HG03025 (cell line): ENCODE data around the gene NPAS3.

Experiments used
- ATAC-seq: cut with Tn5 transposase; IDR thresholded peaks from one replicate; pipeline ENCODE4 v1.9.1; 2021; ENCODE audit warnings: mild to moderate bottlenecking, moderate library complexity; ENCODE audit not compliant: unreplicated experiment, low FRiP score

The NPAS3 gene

GRCh38 chr14:33009673-33010072 is 71.0 kb downstream of the NPAS3 start:
- no peak for ATAC-seq

GRCh38 chr14:33010495-33010894 is 71.8 kb downstream of the NPAS3 start:
- ATAC-seq, result no peak

DNA sequence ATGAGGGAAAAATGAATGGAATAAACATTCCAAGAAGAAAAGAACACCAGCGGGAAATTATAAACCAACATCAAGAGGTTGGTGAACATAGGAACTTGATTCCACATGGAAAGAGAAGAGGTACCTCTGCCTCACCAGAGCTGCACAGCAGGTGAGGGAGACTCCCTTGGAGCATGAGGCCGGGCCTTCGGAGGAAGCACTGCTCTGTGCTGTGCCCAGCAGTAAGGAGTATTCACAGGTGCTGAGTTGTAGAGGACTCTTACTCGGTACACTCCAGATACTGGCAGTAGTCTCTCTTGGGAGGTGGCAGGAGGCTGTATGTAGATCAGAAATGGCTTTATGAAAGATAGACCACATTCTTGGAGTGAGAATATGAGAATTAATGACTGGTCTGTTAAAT is 76.0 kb downstream of the NPAS3 start:
- ATAC-seq, result no peak

DNA sequence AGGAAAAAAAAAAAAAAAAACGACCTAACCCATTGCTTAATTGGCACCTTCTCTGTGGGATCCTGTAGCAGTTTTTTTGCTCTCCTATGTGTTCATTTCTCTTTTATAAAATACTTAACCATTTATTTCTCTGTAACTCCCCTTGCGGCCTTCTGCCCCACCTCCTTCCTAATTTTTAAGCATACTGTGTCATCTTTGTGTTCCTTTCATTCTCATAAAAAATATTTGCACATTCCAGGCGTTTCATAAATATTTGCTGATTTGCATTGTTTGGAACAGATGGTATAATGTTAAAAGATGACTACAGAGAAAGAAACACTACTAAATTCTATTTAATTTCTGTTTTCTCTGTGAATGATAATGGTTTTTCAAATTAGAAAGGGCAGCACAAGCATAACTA is 77.9 kb downstream of the NPAS3 start:
- ATAC-seq, result no peak

- no peak for ATAC-seq
These were observed 78.3 kb downstream of the NPAS3 start for GRCh38 chr14:33017016-33017415.

- ATAC-seq, result no peak
These were observed 80.7 kb downstream of the NPAS3 start for GRCh38 chr14:33019346-33019745.

DNA sequence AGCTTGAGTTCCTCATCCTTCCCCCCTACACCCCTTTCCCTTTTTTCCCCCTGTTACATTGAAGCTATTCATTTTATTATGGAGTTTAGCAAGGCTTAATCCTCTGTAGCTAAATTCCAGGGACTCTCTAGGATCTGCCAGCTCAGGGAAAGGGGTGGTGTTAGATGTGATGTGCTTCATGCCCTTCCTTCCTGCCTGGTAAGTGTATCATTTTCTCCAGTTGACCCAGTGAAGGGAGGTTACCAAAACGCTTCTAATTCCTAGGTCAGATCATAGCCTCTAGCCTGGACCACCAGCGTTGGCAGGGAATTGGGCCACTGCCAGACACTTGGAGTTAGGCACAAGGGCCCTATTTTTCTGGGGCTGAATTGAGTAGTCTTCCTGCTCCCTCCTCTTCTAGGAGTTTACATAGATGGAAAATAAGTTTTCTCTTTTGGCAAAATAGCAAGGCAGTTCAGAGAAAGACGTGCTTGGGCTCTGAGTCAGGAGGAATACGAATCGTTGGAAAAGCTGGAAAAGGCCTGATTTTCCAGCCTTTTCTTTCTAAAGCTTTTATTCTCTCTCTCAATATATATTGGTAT is 88.3 kb downstream of the NPAS3 start:
- no peak for ATAC-seq

DNA sequence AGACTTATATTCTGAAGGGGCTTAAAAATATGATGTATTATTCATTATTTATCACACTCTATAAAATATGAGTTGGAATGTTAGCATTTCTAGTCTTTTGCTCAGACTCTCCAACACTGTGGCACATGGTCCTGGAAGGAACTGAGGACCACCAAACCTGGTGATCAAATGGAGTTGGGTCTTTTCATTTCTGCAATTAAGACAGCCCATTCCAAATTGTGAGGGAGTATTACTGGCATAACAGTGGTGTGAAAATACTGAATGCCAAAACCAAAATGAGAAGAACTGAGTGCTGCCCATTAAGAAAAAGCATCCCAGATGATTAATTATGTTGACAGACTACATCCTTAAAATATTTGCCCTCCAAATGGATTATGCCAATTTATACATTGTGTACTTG is 90.8 kb downstream of the NPAS3 start:
- ATAC-seq, result no peak

DNA sequence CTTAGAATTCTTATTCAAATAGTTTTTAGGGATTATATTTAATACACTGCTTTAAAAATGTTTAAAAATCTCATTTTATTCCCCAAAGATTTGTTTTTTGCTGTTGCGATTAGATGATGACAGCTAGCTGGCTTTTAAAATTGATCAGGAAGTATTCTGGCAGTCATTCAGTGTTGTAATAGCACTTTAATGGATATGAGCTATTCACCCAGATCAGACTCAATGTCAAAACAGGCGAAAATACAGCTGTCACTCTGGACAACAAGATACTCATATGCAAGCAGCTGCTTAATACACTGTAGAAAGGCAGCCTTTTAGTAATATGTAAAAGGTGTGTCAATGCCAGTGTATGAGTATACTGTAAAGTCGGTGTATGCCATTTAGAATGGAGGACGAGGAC is 91.7 kb downstream of the NPAS3 start:
- ATAC-seq, result no peak

DNA sequence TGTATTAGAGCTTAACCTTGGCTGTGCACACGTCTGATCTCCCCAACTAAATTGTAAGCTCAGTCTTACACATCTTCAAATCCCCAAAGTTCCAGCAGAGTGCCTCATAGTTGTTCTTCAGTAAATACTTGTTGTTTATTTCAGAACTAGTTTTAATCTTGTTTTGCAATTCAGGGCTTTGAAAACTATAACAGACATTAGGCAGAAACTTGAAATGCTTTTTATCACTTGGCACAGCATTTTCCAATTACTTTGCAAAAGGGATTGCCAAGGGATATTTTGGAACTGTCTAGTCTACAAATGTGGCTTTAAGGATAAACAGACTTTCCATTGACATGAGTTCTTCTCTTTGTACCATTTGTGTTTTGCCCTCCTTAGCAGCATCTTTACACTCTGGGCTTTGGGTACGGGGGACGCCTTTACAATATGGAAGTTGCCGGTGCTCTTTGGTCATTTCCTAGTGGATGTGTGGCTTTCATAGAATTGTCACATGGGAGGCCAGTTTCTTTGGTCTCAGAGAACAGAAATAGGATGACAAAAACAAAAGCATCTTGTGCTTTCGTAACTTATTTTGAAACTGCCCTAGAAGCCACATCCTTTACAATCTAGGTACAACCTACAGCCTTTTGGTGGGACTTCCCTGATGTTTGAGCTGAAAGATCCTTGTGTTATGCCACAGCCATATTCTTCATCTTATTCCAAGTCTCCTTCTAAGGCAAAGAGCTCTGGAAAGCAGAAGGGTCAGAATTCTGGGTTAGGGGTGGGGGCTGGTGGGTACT is 96.9 kb downstream of the NPAS3 start:
- no peak for ATAC-seq

GRCh38 chr14:33039311-33039710 is 100.6 kb downstream of the NPAS3 start:
- ATAC-seq, result no peak

GRCh38 chr14:33040372-33041140 is 101.9 kb downstream of the NPAS3 start:
- ATAC-seq, result no peak

GRCh38 chr14:33042591-33042990 is 103.9 kb downstream of the NPAS3 start:
- no peak for ATAC-seq

DNA sequence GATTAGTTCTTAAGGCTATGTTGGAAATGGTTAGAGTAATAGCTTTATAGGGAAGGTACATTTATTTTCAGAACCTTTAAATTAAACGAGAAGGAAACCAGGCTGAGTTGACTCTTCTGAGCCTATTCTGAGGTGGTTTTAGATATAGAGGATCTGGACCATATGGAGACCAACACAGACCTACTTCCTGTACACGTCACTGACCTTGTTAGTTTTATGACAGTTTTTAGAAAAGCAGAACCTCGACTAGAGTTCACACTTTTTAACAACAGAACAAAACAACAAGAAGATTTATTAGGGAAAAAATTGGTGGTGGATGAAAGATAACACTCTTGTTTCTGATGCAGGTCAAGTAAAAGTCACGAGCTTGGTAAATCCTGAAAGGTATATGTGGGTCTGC is 107.1 kb downstream of the NPAS3 start:
- ATAC-seq, result no peak

DNA sequence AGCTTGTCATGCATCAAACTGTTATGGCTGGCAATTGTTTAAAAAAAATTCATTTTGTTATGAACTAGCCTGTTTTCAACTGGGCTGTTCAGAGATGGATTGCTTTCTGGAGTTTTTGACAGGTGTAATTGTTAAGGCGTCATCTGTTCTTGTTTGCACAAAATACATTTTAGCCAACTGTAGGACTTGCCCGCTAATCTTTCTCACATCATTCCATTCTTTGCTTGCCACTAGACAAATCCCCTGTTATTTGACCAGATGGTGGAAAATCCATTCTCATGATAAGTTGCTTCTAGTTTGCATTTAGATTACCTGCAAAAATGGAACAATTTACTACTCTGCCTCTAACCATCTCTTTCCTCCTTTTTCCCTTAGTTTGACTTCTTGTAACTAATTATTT is 114.3 kb downstream of the NPAS3 start:
- ATAC-seq, result no peak

GRCh38 chr14:33056213-33056612 is 117.5 kb downstream of the NPAS3 start:
- ATAC-seq, result no peak

DNA sequence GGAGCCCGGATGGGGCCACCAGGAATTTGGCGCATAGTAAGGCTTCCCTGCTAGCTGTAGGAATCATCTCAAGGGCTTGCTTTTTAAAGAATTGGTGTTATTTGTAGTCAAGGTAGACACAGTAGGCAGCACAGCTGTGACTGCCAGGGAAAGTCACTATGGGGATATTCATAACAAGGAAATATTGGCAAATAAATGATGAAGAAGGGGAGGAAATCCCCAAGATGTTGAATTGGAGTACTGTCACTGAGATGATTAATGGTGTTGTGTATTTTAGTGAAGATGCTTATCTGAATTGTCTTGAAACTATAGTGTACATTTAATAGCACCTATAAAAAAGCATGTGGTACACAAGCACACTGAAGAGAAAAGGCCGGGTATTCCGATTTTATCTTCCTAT is 118.9 kb downstream of the NPAS3 start:
- ATAC-seq, result no peak

DNA sequence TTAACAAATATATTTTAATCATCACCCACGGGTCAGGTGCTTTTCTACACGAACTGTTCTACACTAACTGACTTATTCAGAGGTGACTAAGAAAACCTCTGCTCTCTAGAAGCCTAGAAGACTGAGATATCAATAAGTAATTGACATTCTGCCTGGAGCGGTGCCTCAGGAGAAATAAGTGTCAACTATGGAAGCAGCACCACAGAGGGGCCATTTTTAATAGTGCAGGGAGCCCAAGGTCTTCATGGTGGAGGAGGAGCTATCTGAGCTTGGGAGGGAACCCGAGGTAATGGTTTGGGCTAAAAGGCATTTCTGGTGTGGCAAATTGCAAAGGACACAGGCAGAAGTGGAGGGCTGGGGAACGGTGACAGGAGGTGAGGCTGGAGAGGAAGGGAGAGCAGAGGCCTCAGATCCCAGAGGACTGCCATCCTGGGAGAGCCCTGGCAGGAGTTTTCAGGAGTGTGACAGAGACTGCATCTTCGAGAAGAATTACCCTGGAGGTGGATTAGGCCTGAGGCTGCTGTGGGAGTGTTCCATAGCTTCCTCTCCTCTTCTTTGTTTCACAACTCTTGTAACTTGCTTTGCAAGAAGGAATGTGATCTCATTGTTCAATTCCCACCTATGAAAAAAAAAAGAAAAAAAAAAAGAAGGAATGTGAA is 123.1 kb downstream of the NPAS3 start:
- ATAC-seq, result no peak

- ATAC-seq, result no peak
These were observed 123.8 kb downstream of the NPAS3 start for GRCh38 chr14:33062476-33062875.

DNA sequence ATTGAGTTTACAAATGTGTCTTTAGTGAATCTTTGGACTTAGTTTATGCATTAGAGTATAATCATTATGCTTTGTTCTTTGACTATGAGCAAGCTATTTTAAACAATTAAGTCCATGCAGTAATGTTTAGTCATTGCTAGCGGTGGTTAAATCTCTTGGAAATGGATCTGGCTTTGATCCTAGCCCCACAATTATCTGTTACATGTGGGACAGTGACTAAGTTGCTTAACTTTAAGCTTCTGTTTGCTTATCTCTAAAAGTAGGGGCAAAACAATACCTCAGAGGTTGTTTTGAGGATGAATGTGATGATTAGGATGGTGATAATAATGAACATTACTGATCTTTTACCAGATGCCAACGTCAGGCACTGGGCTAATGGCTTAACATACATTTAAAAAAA is 124.2 kb downstream of the NPAS3 start:
- ATAC-seq, result no peak

DNA sequence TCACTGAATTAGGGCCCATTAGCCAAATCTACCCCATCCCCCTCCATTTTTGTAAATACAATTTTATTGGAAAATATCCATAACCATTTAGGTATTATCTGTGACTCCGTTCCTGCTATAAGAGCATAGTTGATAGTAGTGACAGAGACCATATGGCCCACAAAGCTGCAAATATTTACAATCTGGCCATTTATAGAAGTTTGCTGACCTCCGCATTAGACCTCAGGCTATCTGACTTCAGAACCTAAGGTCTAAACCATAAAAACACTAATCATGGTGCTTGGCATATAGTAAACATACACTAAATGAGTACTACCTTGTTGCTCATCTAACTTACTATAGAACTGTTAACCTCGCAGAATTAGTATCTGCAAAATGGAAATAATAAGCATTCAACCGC is 124.8 kb downstream of the NPAS3 start:
- no peak for ATAC-seq
